DMS53 (cell line): ENCODE measurements around the gene TNIK.

Source experiments
- DNase-seq: peaks from one replicate; lab custom pipeline; 2025; lab: John Stamatoyannopoulos, UW

TNIK gene

DNA sequence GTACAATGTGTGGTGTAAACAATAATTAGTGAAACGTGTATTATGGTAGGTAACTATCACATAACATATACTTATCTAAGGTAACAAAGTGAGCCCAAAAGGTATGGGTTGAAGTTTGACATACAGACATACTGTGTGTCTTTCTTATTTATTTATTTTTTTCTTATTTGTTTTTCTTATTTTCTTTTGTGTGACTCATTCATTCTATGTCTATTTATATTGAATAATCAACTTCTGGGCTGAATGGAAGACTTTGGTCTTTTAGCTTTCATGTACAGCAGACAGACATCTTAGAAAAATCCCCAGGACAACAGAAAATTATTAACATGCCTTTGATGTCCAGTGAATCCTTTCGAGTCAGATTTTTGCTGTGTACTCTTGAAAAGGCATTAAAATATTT, 233.4 kb downstream of the TNIK start:
- peak; percentile 52 for DNase-seq

GRCh38 chr3:171225708-171226107, 234.5 kb downstream of the TNIK start:
- no peak for DNase-seq

GRCh38 chr3:171225165-171225564, 235.0 kb downstream of the TNIK start:
- no peak for DNase-seq

DNA sequence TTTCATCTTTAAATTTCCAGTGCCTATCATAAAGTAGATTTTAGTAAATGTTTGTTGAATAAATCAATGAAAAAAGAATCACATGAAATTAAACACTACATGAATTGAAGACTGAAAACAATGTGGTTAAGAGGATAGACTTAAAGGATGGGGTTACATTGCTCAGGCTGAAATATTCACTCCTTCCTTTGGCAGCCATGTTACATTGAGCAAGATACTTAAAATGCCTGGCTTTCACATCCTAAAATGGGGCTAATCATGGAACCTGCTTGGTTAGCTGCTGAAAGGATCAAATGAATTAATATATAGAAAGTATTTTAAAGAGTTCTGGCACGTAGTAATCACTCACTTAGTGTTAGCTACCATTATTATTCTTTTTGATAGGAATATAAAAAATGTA, 236.8 kb downstream of the TNIK start:
- DNase-seq, result no peak

GRCh38 chr3:171222995-171223394, 237.2 kb downstream of the TNIK start:
- no peak for DNase-seq

GRCh38 chr3:171221597-171221996, 238.6 kb downstream of the TNIK start:
- no peak for DNase-seq

GRCh38 chr3:171221104-171221503, 239.1 kb downstream of the TNIK start:
- no peak for DNase-seq

DNA sequence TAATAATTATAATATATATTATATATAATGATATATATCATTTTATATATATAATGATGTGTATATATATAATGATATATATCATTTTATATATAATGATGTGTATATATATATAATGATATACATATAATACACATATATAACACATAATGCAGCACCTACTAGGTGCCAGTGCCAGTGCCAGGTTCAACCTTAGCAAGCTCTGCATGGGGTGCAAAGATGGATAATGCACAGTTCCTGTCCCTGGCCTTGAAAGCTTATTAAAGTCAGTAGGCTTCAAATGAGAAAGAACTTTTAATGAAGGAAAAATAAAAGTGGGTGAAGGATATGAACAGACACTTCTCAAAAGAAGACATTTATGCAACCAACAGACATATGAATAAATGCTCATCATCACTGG, 240.9 kb downstream of the TNIK start:
- DNase-seq, result no peak

DNA sequence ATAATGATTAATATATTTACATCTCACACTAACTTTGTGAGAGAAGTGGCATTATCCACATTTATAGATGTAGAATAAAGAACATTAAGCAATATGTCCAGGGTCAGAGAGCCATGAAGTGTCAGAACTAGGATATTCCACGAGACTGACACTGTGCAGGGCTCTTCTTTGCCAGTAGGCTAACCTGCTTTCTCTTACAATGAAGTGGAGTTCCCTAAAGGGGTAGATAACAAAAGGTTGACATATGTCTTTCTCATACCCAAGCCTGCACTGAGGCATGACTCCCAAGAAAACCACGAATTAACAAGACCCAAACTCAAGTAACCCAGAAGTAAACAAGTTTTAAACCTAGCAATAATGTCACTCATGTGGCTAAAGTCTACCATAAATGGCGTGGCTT, 242.1 kb downstream of the TNIK start:
- no peak for DNase-seq

DNA sequence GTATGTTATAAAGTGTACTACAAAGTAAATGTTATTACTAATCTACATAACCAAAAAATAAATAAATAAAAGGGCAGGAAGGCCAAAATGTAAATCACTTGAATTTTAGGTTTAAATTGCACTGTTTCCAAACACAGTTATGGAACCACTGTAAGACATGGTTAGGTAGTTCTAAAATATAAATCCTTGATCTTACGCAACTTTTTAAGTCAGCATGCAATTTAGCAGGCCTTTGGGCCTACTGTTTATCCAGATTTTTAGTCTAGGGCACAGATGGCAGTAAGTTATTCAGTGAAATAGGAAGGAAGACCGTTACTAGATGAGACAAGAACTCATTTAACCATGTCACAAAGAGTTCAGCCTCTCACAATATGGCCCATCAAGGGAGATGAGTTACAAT, 246.3 kb downstream of the TNIK start:
- DNase-seq, result no peak

DNA sequence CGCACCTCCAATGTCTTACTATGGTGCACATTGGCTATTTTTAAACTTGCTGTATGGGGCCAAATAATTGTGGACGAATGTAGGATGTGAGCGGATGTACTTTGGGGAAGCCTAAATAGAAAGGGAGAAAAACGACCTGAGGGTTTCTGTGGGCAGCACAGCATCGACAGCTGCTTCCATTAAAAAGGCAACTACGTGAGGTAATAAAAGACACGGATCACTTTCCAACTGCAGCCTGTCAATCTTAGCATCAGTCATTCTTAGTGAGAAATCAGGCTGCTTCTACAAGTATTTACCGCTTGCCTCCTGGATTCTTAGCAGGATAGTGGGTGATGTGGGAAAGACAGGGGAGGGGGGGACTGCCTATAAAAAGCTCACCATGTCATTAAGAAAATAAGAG, 247.0 kb downstream of the TNIK start:
- DNase-seq, result no peak

DNA sequence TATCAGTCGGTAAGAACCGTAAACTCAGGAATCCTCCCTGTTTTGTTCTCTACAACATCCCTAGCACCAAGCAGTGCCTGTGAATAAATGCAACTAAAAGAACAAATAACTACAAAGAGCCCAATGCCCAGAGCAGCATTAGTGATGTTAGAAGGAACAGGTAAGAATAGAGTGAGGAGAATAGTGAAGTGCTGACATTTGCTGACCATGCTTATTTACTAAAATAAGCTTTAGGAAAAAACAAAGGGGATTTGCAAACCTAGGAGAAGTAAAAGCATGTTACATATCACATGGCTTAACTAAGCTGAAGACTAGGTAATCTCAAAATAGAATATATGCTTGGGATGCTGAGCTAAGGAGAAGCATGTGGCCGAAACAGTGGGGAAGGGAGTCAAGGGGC, 247.6 kb downstream of the TNIK start:
- no peak for DNase-seq

DNA sequence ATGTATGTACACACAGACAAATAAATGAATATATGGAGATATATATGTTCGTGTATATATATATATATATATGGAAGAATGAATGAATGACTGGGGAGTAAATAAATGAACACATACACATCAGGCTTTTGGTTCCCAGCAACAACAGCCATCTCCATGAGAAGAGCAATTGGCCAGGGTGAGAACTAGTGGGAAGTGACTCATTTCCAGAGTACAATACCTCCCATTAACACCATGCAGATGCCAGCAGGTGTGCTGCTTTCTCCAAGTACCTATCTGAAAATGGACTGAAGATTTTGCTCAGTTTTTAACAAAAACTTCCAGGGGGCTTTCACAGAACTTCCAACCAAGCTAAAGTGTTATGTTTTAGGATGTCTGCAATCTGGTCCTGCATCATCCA, 253.9 kb downstream of the TNIK start:
- peak; percentile 71 for DNase-seq

DNA sequence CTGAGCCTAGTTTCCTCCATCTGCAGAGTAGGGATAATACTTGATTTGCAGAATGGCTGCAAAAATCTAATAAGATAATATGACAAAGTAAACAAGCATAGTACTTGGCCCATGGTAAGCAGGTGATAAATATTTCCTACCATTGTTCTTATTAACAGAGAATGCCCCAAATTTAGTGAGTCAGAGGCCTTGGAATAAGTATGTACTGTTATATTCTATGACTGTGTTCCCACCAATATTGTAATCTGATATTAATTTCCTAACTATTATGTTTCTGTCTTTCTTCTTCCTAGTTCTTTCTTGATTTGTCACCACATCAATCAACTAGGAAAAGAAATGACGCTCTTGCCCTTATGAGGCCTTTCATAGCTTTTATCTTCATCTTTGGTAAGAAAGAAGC, 255.3 kb downstream of the TNIK start:
- no peak for DNase-seq

DNA sequence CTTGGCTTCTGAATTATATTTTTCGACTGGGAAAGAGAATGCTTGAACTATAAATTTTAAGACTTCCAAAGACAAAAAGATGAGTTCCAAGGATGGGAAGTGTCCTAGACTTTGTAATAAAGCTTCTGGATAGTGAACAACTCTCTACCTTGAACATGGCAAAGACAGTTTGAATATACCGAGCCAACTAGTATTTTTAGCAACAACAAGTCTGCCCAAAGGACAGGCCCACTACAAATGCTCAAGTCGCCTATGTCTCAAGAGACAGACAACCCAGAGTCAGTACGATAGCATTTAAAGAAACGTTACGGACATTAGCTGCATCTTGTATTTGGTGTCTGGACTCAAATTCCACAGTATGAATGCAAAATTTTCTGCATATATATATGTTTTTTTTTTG, 258.4 kb downstream of the TNIK start:
- DNase-seq, result no peak

DNA sequence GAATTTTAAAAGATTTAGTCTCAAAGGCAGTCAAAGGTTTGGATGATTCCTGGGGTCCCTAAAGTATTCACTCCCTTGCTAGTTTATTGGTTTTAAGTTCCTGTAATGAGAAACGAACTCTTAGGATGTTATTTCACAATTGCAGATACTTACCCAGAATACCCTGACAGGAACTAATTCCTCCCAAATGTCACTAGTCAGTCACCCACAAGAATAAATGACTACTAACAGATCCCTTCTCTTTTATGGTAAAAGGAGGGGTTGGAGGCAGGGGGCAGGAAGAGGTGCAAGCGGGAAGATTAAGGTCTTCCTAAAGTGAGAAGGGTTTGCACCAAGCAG, 259.5 kb downstream of the TNIK start:
- DNase-seq, result no peak

- DNase-seq, result no peak
Observed at GRCh38 chr3:171200052-171200749, 260.0 kb downstream of the TNIK start.

GRCh38 chr3:171199473-171199829, 260.8 kb downstream of the TNIK start:
- DNase-seq, result no peak

GRCh38 chr3:171198781-171199472, 261.3 kb downstream of the TNIK start:
- no peak for DNase-seq

DNA sequence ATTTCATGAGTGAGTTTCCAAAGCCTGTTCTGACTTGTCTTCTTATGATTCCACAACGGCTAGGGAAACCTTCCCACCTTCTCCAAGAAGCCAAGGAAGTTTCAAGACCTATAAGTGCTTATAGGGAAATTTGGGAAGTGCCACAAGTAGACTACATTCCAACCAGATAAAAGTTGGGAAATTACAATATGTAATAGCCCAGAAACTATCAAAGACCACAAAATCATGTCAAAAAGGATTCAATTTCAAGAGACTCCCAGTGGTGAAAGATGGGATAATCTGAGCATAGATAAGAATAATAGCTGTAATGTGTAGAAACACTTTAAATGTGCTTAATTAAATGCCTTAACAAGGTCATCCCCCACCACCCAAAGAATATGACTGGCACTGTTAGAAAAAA, 264.5 kb downstream of the TNIK start:
- DNase-seq, result peak; percentile 3

DNA sequence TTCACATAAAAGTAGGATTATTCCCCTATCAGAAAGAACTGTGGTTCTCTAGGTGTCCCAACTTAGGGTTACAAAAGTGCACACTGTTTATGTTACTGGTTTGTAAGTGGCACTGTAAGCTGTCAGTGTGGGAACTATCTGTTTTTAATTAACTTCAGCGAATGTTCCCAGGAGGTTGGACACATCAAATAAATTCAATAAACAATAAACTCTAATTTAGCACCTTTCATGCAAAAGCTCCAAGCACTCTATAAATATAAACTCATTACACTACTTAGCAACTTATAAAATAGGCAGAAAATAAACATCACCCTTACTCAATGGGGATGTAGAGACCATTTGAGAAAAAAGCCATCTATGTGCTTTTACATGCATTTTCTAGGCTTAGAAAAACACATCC, 265.2 kb downstream of the TNIK start:
- DNase-seq, result no peak

DNA sequence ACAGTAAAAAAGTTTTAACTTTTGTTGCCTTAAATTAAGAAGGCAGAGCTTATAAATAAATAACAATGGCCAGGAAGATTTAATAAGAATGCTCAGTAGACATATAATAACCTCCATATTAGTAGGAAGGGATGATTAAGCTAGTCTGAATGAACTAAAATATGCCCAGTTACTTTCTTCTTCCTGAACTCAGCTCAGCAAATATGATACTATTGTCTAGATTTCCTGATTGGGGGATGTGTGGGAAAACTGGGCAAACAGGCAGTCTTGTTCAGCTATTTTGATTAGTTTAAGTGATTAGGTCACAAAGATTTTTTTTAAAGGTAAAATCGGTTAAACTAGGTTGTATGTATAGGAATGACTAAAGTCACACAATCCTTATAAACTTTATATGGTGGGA, 266.5 kb downstream of the TNIK start:
- DNase-seq, result no peak

- peak; percentile 49 for DNase-seq
Observed at GRCh38 chr3:171192176-171192854, 267.9 kb downstream of the TNIK start.

- no peak for DNase-seq
Observed at GRCh38 chr3:171190668-171191067, 269.5 kb downstream of the TNIK start.
